Stimulated activated CD8-positive, alpha-beta memory T cell treated with anti-CD3 and anti-CD28 coated beads, Interleukin-4, amount 100 ng/mL, for 48 hours (primary cell): Measurements from ENCODE around the gene DMAC1.

Source experiments
- DNase-seq: peaks from one replicate; pipeline ENCODE4 v3.0.0-alpha.2; 2020

The DMAC1 gene

DNA sequence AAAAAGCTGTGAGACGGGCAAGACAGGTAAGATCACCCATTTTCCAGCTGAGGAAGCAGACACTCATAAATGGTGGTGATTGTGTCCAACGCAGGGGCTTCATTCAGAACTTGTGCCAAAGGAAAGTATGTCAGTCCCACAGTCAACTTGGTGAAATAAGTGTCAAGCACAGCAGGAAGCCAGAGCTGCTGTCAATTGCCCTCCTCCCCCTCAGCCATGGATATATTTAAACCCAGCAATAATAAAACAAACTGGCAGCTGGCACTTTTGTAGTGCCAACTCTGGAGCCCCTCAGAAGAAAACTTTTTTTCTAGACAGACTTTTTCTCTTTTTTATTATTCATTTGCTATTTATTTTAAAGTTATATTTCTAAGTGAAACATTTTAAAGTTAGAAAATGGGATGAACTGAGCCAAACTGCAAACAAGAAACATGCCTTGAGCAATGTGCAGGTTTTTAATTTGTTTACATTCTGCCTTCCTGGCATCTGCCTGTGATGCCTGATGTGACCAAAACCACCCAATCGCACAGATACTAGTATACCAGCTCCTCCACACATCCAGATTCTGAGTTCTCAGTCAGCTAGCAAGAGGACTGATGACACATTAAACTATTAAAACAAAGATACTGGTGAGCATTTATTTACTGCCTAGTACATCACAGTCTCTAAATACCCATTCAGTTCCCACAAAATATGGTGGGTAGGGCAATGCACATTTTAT lies 17.0 kb downstream of the DMAC1 start:
- no peak for DNase-seq

GRCh38 chr9:7780261-7780988 lies 19.2 kb downstream of the DMAC1 start:
- no peak for DNase-seq

- no peak for DNase-seq
Observed at GRCh38 chr9:7778851-7779600, 20.6 kb downstream of the DMAC1 start.

- DNase-seq, result no peak
Observed at GRCh38 chr9:7777771-7778170, 21.8 kb downstream of the DMAC1 start.

GRCh38 chr9:7770111-7770510 lies 29.5 kb downstream of the DMAC1 start:
- DNase-seq, result no peak

DNA sequence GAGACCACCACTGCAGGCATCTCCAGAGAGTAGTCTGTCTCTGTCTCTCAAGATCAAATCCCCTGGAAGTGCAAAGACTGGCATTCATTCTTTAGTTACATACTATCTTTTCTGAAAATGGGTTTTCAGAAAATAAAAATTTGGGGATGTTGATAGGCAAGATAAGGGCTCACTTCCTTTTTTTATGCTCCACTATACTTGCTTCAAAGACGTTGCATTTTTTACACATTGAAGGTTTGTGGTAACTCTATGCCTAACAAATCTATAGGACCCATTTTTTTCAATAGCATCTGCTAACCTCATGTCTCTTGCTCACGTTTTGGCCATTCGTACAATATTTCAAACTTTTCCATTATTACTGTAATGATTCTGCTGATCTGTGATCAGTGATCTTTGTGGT lies 37.0 kb downstream of the DMAC1 start:
- no peak for DNase-seq

DNA sequence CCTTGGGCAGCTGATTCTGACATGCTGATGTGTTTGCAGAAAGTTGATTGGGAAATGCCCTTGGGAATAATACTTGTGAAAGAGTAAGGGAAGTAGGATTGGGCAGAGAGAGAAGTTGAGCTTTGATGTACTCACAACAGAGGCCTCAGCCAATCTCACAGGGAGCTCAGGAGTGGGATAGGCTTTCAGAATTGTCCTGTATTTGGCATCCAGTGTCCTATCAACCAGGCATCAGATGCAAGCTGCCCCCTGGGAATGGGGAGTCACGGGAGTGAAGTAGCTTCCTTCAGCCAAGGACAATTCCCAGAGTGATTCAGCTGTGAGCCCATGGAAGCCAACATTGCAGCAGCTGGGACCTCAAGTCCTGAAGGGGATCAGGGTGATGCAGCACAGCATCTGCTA lies 39.6 kb downstream of the DMAC1 start:
- no peak for DNase-seq

GRCh38 chr9:7756088-7756487 lies 43.5 kb downstream of the DMAC1 start:
- no peak for DNase-seq

- no peak for DNase-seq
Observed at GRCh38 chr9:7752481-7752880, 47.1 kb downstream of the DMAC1 start.
